Stimulated activated CD4-positive, alpha-beta T cell treated with anti-CD3 and anti-CD28 coated beads, Interleukin-4, amount 100 ng/mL, for 24 hours (primary cell): Measurements from ENCODE around the gene CHRNB4.
"Not testable (repeated sequence)": the region's sequence is repeated elsewhere in the genome, so short reads cannot be mapped to it uniquely, and the experiment has no call there.

Experiments used
- DNase-seq: peaks from one replicate; pipeline ENCODE4 v3.0.0-alpha.2; 2020

Gene CHRNB4

GRCh38 chr15:78614021-78614420 is 27.0 kb downstream of the CHRNB4 start:
- DNase-seq: no peak

GRCh38 chr15:78609551-78609950 is 31.5 kb downstream of the CHRNB4 start:
- not testable (repeated sequence) for DNase-seq

- no peak for DNase-seq
Measured at GRCh38 chr15:78605680-78606079, 35.3 kb downstream of the CHRNB4 start.

GRCh38 chr15:78605201-78605600 is 35.8 kb downstream of the CHRNB4 start:
- no peak for DNase-seq

- DNase-seq: no peak
Measured at GRCh38 chr15:78604420-78604819, 36.6 kb downstream of the CHRNB4 start.

GRCh38 chr15:78603467-78603866 is 37.5 kb downstream of the CHRNB4 start:
- no peak for DNase-seq

GRCh38 chr15:78599189-78599588 is 41.8 kb downstream of the CHRNB4 start:
- no peak for DNase-seq

- no peak for DNase-seq
Measured at GRCh38 chr15:78598348-78598747, 42.7 kb downstream of the CHRNB4 start.

GRCh38 chr15:78597583-78597982 is 43.4 kb downstream of the CHRNB4 start:
- DNase-seq: no peak

GRCh38 chr15:78574944-78575343 is 66.1 kb downstream of the CHRNB4 start:
- DNase-seq: no peak
